A673 (cell line): ENCODE data around the gene PIANP.

Source experiments
- EZH2 ChIP-seq: fragments of 200-600 bp; sonication (generic); IDR thresholded peaks from 2 replicates; pipeline ENCODE4 v1.6.1; 2017; ENCODE audit warnings: borderline replicate concordance, low read depth, mild to moderate bottlenecking, mixed read lengths, antibody characterized with exemption, low read length; ENCODE audit not compliant: poor library complexity, severe bottlenecking
- TF ChIP-seq, protein P1 (sequence below): fragments of 300-800, 200-600 bp; sonication (generic); conservative IDR thresholded peaks from 2 replicates; pipeline ENCODE4 v1.5.1; 2017; ENCODE audit warnings: low read depth, mild to moderate bottlenecking, antibody characterized with exemption, low read length, moderate library complexity, mixed read lengths

DNA sequence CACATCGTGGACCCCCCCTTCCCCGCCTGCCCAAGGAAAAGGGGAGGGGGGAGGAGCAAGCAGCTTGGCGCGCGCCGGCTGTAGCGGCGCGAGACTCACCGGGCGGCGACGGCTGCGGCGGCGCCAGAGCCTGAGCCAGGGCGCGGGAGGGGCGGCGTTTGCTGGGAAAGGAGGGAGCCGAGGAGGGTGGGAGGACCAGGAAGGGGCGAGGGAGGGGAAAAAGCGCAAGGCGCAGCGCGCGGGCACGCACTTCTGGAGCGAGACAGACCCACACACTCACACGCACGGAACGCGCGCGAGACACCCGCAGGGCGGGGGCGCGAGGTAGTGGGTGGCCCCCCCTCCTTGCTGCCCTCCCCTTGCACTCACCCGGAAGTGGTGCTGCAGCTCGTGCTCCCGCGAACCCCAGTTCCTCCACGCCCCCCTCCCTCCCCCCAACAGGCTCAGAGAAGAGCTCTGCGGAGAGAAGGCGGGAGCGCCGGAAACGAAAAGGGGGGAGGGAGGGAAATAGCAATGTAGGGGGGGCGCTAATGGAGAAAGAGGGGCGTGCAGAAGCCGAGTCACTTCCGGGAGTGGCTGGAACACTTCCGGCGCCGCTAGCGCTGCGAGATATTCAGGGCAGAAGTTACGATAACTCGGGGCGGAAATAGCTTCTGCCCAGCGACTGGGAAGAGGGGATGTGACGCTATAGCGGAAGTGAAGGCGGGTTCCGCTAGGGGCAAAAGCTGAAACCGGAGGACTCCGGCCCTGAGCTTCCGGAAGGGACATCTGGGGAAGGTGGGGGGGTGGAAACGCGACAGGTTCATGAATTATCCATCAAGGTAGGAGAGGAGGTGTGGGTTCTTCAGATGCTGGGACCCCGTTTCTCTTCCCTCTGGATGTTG, 11.4 kb downstream of the PIANP start, which contains the start of gene ZNF384:
- TF ChIP-seq, protein P1, sequence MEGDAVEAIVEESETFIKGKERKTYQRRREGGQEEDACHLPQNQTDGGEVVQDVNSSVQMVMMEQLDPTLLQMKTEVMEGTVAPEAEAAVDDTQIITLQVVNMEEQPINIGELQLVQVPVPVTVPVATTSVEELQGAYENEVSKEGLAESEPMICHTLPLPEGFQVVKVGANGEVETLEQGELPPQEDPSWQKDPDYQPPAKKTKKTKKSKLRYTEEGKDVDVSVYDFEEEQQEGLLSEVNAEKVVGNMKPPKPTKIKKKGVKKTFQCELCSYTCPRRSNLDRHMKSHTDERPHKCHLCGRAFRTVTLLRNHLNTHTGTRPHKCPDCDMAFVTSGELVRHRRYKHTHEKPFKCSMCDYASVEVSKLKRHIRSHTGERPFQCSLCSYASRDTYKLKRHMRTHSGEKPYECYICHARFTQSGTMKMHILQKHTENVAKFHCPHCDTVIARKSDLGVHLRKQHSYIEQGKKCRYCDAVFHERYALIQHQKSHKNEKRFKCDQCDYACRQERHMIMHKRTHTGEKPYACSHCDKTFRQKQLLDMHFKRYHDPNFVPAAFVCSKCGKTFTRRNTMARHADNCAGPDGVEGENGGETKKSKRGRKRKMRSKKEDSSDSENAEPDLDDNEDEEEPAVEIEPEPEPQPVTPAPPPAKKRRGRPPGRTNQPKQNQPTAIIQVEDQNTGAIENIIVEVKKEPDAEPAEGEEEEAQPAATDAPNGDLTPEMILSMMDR = no peak
- TF ChIP-seq EZH2 = no peak
